Heart left ventricle (tissue), 16 donors: Measurements from ENCODE around the gene ZNF804A. TPM values are rescaled to one million over a fixed set of nuclear protein-coding genes. Genes with fewer than 3 reads are reported as not detected.
"Not testable (repeated sequence)": the region's sequence is repeated elsewhere in the genome, so short reads cannot be mapped to it uniquely, and the experiment has no call there.

ENCODE experiments used
- ATAC-seq, 4 donors: fragments of 200-7000 bp; cut with Tn5 transposase; one replicate each; pipeline ENCODE4 v1.9.1; 2020 to 2022; ENCODE audit warnings: moderate library complexity in 4 of 4, mild to moderate bottlenecking in 3 of 4, moderate number of reproducible peaks in 1 of 4
- DNase-seq, 5 donors: peaks; one replicate each; pipeline ENCODE4 v3.0.0-alpha.2; 2020
- H3K27ac ChIP-seq, 12 donors: fragments of 200-600 bp; sonication (generic) in 4 of 12; one replicate each; pipeline versions ENCODE4 v1.5.0 to v1.8.0; 2016 to 2022; ENCODE audit warnings: mild to moderate bottlenecking in 2 of 12
- H3K27me3 ChIP-seq, 9 donors: fragments of 200-600 bp; sonication (generic) in 2 of 9; one replicate each; pipeline versions ENCODE4 v1.5.1 to v1.8.0; 2016 to 2022; ENCODE audit warnings: mild to moderate bottlenecking in 3 of 9
- H3K36me3 ChIP-seq, 9 donors: fragments of 200-600 bp; sonication (generic) in 2 of 9; one replicate each; pipeline versions ENCODE4 v1.5.0 to v1.8.0; 2018 to 2022; ENCODE audit warnings: mild to moderate bottlenecking in 2 of 9
- H3K4me1 ChIP-seq, 12 donors: fragments of 200-600 bp; sonication (generic) in 4 of 12; one replicate each; pipeline versions ENCODE4 v1.5.0 to v1.8.0; 2016 to 2022; ENCODE audit warnings: mild to moderate bottlenecking in 3 of 12
- H3K4me3 ChIP-seq, 12 donors: fragments of 200-600 bp; sonication (generic) in 4 of 12; one replicate each; pipeline versions ENCODE4 v1.5.0 to v1.8.0; 2017 to 2022; ENCODE audit warnings: mild to moderate bottlenecking in 9 of 12, moderate library complexity in 4 of 12
- H3K9me3 ChIP-seq, 12 donors: fragments of 200-600 bp; sonication (generic) in 4 of 12; one replicate each; pipeline versions ENCODE4 v1.5.0 to v1.8.0; 2016 to 2022; ENCODE audit warnings: mild to moderate bottlenecking in 1 of 12
- POLR2A ChIP-seq, 2 donors: fragments of 450-650 bp; IDR thresholded peaks; one replicate each; pipeline ENCODE4 v1.6.1; 2017; ENCODE audit warnings: antibody characterized with exemption in 2 of 2, mild to moderate bottlenecking in 2 of 2, moderate library complexity in 2 of 2
- WGBS, 4 donors: extraction: QIAGEN DNeasy Blood & Tissue Kit in 2 of 4; methylation state at CpG; one replicate each; pipeline versions ENCODE4 v1.1.5 to v1.1.7; 2013 to 2018; 5-methylcytosine and 5-hydroxymethylcytosine counted together
- intact Hi-C, 10 donors: fragments of 100-400 bp; cut with DNase I; formaldehyde crosslinking; loops; one replicate each; pipeline versions ENCODE4 v1.11.1 to v1.14.2; 2022
- polyA plus RNA-seq, 2 donors: library from polyadenylated mRNA; stranded (reverse); fragments of 200-250 nt; gene quantifications; one replicate each; pipeline ENCODE4 v1.2.3, GENCODE V29; 2013
- total RNA-seq, 9 donors: library from RNA; depleted of rRNA in 2 of 9; stranded (reverse); fragments of >200 nt in 2 of 9; fragmentation: NEBNext Ultra II Directional in 3 of 9; extraction: Animal tissue kit (Norgen Biotek cat#: 25700) in 3 of 9; gene quantifications; one replicate each; pipeline versions ENCODE4 v1.1.0 to v1.2.4, GENCODE V29; 2016 to 2023
- TF ChIP-seq, protein P1 (sequence below), 12 donors: fragments of 200-600 bp; sonication (generic) in 4 of 12; IDR thresholded peaks; one replicate each; pipeline versions ENCODE4 v1.5.0 to v1.8.0; 2018 to 2022; ENCODE audit warnings: antibody characterized with exemption in 12 of 12, mild to moderate bottlenecking in 5 of 12
- donor health status: ischemic (EF 13 %, LVEDD 7.1; RV severe dilation, severe dysfunction).
- donor health status: healthy with polysubstance abuse.
- donor health status: DM: no; HTN: yes; CAD: no.
- donor health status: DM: no; HTN: no; CAD: no.
- donor health status: ischemic (EF 25% LVEDD 6.9; RV normal size, moderate dysfunction).
- donor health status: ischemic (EF 25% LVEDD 5.7; RV mildly dilated, moderate dysfunction).
- donor health status: healthy.
- donor health status: DM: yes; HTN: yes; CAD: no.
- donor health status: ischemic (EF 35%, LVEDD 5.7; RV mildly dilated, moderate dysfunction).
- donor health status: nonischemic (EF 11% LVEDD 7.7; RV severe dilation, severe dysfunction).
- donor health status: DM: yes; HTN: yes; CAD: no.
- donor health status: PGD.
- donor health status: ischemic (EF 29% LVEDD 5.4; RV normal size, mild dysfunction).
- donor health status: nonischemic (EF 23%, LVEDD 6.1; RV moderate dilation, normal function).

Gene ZNF804A
- total and polyA plus RNA-seq, 11 donors: 0.06 to 0.08 TPM; not detected in 9

- H3K27ac ChIP-seq: no peak overlapping the region
- no peak for DNase-seq
- no peak for ATAC-seq
- no peaks in the 10 kb centered on the region for H3K27me3 ChIP-seq
- intact Hi-C loops: no loop called here
- H3K9me3 ChIP-seq: no peaks in the 10 kb centered on the region
- no peak for TF ChIP-seq POLR2A (IDR thresholded peaks at IDR 0.05)
- TF ChIP-seq, protein P1, sequence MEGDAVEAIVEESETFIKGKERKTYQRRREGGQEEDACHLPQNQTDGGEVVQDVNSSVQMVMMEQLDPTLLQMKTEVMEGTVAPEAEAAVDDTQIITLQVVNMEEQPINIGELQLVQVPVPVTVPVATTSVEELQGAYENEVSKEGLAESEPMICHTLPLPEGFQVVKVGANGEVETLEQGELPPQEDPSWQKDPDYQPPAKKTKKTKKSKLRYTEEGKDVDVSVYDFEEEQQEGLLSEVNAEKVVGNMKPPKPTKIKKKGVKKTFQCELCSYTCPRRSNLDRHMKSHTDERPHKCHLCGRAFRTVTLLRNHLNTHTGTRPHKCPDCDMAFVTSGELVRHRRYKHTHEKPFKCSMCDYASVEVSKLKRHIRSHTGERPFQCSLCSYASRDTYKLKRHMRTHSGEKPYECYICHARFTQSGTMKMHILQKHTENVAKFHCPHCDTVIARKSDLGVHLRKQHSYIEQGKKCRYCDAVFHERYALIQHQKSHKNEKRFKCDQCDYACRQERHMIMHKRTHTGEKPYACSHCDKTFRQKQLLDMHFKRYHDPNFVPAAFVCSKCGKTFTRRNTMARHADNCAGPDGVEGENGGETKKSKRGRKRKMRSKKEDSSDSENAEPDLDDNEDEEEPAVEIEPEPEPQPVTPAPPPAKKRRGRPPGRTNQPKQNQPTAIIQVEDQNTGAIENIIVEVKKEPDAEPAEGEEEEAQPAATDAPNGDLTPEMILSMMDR (IDR thresholded peaks at IDR 0.05): no peak
- no peaks in the 10 kb centered on the region for H3K36me3 ChIP-seq
- H3K4me3 ChIP-seq: no peak overlapping the region
- H3K4me1 ChIP-seq: no peaks in the 10 kb centered on the region
Measured at GRCh38 chr2:184875212-184875611, 276.9 kb downstream of the ZNF804A start.

DNA sequence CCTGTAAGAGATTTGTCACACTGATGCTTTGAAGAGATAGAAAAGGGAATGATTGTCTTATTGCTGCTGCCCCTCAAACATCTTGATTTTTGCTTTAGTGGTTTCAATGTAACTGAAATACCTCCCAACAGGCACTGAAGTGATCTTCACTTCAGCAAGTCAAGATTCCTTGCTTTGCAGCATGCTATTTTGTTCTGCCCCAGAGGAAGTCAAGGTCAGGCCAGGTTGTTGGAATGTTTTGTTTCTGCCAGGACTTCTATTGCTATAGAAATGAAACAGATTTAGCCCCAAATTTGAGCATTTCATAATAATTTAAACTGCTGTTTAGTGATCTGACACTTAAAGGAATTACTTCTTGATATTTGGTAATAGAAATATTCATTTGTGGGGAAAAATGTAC is 277.6 kb downstream of the ZNF804A start:
- no peaks in the 10 kb centered on the region for H3K36me3 ChIP-seq
- DNase-seq (no peak), ATAC-seq (no peak)
- H3K27ac ChIP-seq: no peak overlapping the region
- intact Hi-C loops: no loop called here
- H3K4me3 ChIP-seq: no peak overlapping the region
- H3K4me1 ChIP-seq: no peaks in the 10 kb centered on the region
- peaks cover 0 to 1% (median 0%) of the 10 kb centered on the region in 12 donors for H3K9me3 ChIP-seq
- no peaks in the 10 kb centered on the region for H3K27me3 ChIP-seq
- TF ChIP-seq, protein P1 (IDR thresholded peaks at IDR 0.05): no peak
- no peak for TF ChIP-seq POLR2A (IDR thresholded peaks at IDR 0.05)

- H3K36me3 ChIP-seq: no peaks in the 10 kb centered on the region
- H3K9me3 ChIP-seq: peaks cover 0 to 9% (median 0%) of the 10 kb centered on the region in 12 donors
- H3K4me3 ChIP-seq: no peak overlapping the region
- no peak for DNase-seq
- no peak overlapping the region for H3K27ac ChIP-seq
- intact Hi-C loops: no loop called here
- no peaks in the 10 kb centered on the region for H3K4me1 ChIP-seq
- WGBS, 4 donors: 83 to 98% (median 91%) methylated on average over 2 of the region's 2 CpGs
- TF ChIP-seq, protein P1 (IDR thresholded peaks at IDR 0.05): no peak
- TF ChIP-seq POLR2A (IDR thresholded peaks at IDR 0.05): no peak
- H3K27me3 ChIP-seq: no peaks in the 10 kb centered on the region
- ATAC-seq: no peak
Measured at GRCh38 chr2:184877909-184878308, 279.6 kb downstream of the ZNF804A start.

- no peak for ATAC-seq
- no peaks in the 10 kb centered on the region for H3K36me3 ChIP-seq
- intact Hi-C loops: no loop called here
Measured at GRCh38 chr2:184879671-184880070, 281.3 kb downstream of the ZNF804A start.

GRCh38 chr2:184886585-184886984 is 288.3 kb downstream of the ZNF804A start:
- ATAC-seq, H3K36me3 ChIP-seq, intact Hi-C loops, H3K4me3 ChIP-seq, H3K27me3 ChIP-seq, H3K4me1 ChIP-seq, H3K27ac ChIP-seq, DNase-seq: not testable (repeated sequence)
- 70 to 80% (median 79%) methylated on average over 2 of the region's 2 CpGs for WGBS, 4 donors
- H3K9me3 ChIP-seq: peaks cover 0 to 26% (median 2%) of the 10 kb centered on the region in 12 donors

More at GRCh38 chr2:184879671-184880070, 281.3 kb downstream of the ZNF804A start:
- Histone ChIP-seq H3K9me3 (peaks cover 0 to 14% (median 1%) of the 10 kb centered on the region in 12 donors), H3K4me3 (no peak overlapping the region), H3K27me3 (no peaks in the 10 kb centered on the region), H3K4me1 (no peaks in the 10 kb centered on the region), H3K27ac (no peak overlapping the region)
- no peak for TF ChIP-seq POLR2A (IDR thresholded peaks at IDR 0.05)
- TF ChIP-seq, protein P1 (IDR thresholded peaks at IDR 0.05): no peak
- WGBS, 4 donors: 49 to 78% (median 60%) methylated on average over 1 of the region's 1 CpG
- no peak for DNase-seq
